ENCODE results near the gene DNAJC11. TPM values are rescaled to one million over a fixed set of nuclear protein-coding genes. Genes with fewer than 3 reads are reported as not detected.

DNAJC11 gene
- 50.7 and 64.0 TPM in 2 replicates for total RNA-seq

GRCh38 chr1:6701437-6702153 lies at the start of gene DNAJC11:
TSS of gene DNAJC11 (minus strand) at chr1:6701816. CDS start at chr1:6701800, 16 bp downstream.

GRCh38 chr1:6624710-6625583 lies 76.7 kb downstream of the DNAJC11 start, which contains the start of gene THAP3:
TSS of gene THAP3 (plus strand) at chr1:6624868. CDS start at chr1:6625219, 351 bp downstream.

GRCh38 chr1:6613361-6614018 lies 88.1 kb downstream of the DNAJC11 start, which contains the start of gene PHF13:
TSS of gene PHF13 (plus strand) at chr1:6613731. CDS start at chr1:6614067, 336 bp downstream.

GRCh38 chr1:6602669-6603237 lies 98.9 kb downstream of the DNAJC11 start, which contains the start of gene KLHL21:
TSS of gene KLHL21 (minus strand) at chr1:6602869. CDS start at chr1:6602817, 52 bp downstream.

Other genes with a start within 250 kb of the DNAJC11 start
- gene TNFRSF25, start 235.6 kb downstream of the DNAJC11 start, total RNA-seq = 12.5 and 16.4 TPM in 2 replicates
- 40.2 and 52.5 TPM in 2 replicates for gene PLEKHG5, start 210.1 kb downstream of the DNAJC11 start, total RNA-seq
- 23.0 and 24.2 TPM in 2 replicates for gene NOL9, start 147.3 kb downstream of the DNAJC11 start, total RNA-seq
- gene TAS1R1, start 146.5 kb downstream of the DNAJC11 start, total RNA-seq = not detected in 2 replicates
- gene ZBTB48, start 121.8 kb downstream of the DNAJC11 start, total RNA-seq = 12.7 and 14.7 TPM in 2 replicates
- 20.2 and 25.4 TPM in 2 replicates for gene KLHL21, start 98.9 kb downstream of the DNAJC11 start, total RNA-seq
- gene PHF13, start 88.1 kb downstream of the DNAJC11 start, total RNA-seq = 8.2 and 11.4 TPM in 2 replicates
- 16.0 and 21.0 TPM in 2 replicates for gene THAP3, start 76.9 kb downstream of the DNAJC11 start, total RNA-seq
- gene CAMTA1, start 83.6 kb upstream of the DNAJC11 start, total RNA-seq = 39.9 and 51.2 TPM in 2 replicates

Data from endothelial cell of coronary artery (primary cell).